H1 (cell line): ENCODE data around the gene MXI1. TPM values are rescaled to one million over a fixed set of nuclear protein-coding genes. Genes with fewer than 3 reads are reported as not detected.

Experiments
- CTCF ChIA-PET: fragments of 300-600 bp; sonication (Branson Sonifier 250); formaldehyde crosslinking; loops from one replicate; lab custom pipeline; 2021; ENCODE audit not compliant: partially characterized antibody; lab: Charles Lee
- POLR2A ChIA-PET: fragments of 300-600 bp; sonication (Branson Sonifier 250); formaldehyde crosslinking; loops from one replicate; lab custom pipeline; 2021; ENCODE audit warnings: inconsistent platforms; ENCODE audit not compliant: partially characterized antibody; lab: Charles Lee
- DNase-seq, 2 experiments: peaks; one replicate each; pipeline versions ENCODE4 v3.0.0 to v3.0.0-alpha.2; 2010 to 2022; ENCODE audit warnings: low spot score in 2 of 2, low read depth in 1 of 2, mixed read lengths in 1 of 2
- FAIRE-seq: peaks from 2 replicates; lab custom pipeline; 2011; peaks lifted over from hg19 to GRCh38; lab: Jason Lieb, UNC
- H2AFZ ChIP-seq: 2 replicates; pipeline ENCODE4 v1.8.1; 2012; ENCODE audit warnings: low read length, inconsistent platforms
- H2AK5ac ChIP-seq: 2 replicates; pipeline ENCODE4 v1.6.1; 2013; ENCODE audit warnings: low read depth, low read length
- H2BK120ac ChIP-seq: replicated peaks from 2 replicates; pipeline ENCODE3; 2013; ENCODE audit warnings: low read depth, low read length, inconsistent platforms
- H2BK12ac ChIP-seq: 2 replicates; pipeline ENCODE4 v1.6.1; 2013; ENCODE audit warnings: low read depth, low read length
- H2BK15ac ChIP-seq: 2 replicates; pipeline ENCODE4 v1.6.1; 2013; ENCODE audit warnings: low read length
- H2BK20ac ChIP-seq: 2 replicates; pipeline ENCODE4 v1.6.1; 2013; ENCODE audit warnings: low read length
- H2BK5ac ChIP-seq: 2 replicates; pipeline ENCODE4 v1.6.1; 2013; ENCODE audit warnings: low read depth, low read length
- H3K14ac ChIP-seq: 2 replicates; pipeline ENCODE4 v1.6.1; 2013; ENCODE audit warnings: inconsistent platforms; ENCODE audit not compliant: insufficient read length
- H3K18ac ChIP-seq: 2 replicates; pipeline ENCODE4 v1.6.1; 2013; ENCODE audit warnings: low read length; ENCODE audit errors: extremely low read depth
- H3K23ac ChIP-seq: 2 replicates; pipeline ENCODE4 v1.6.1; 2013; ENCODE audit warnings: inconsistent platforms; ENCODE audit not compliant: insufficient read length
- H3K23me2 ChIP-seq: 2 replicates; pipeline ENCODE4 v1.6.1; 2013; ENCODE audit warnings: low read depth, low read length
- H3K27ac ChIP-seq: 2 replicates; pipeline ENCODE4 v1.6.1; 2011; ENCODE audit warnings: low read depth, low read length, inconsistent platforms
- H3K27me3 ChIP-seq, 4 experiments: replicated peaks in 1 of 4; 1 replicate in 1 of 4; 2 replicates in 3 of 4; pipeline versions ENCODE4 v1.6.1 to v1.8.1; 2011 to 2013; ENCODE audit warnings: low read length in 3 of 4, mild to moderate bottlenecking in 3 of 4, inconsistent platforms in 2 of 4, mixed read lengths in 2 of 4, moderate library complexity in 1 of 4; ENCODE audit not compliant: control insufficient read depth in 3 of 4, insufficient read depth in 3 of 4; ENCODE audit errors: extremely low read depth in 1 of 4
- H3K36me3 ChIP-seq, 4 experiments: 2 replicates each; pipeline versions ENCODE4 v1.6.1 to v1.8.1; 2011 to 2013; ENCODE audit warnings: mild to moderate bottlenecking in 4 of 4, low read length in 3 of 4, moderate library complexity in 2 of 4, control low read depth in 1 of 4, inconsistent platforms in 1 of 4; ENCODE audit not compliant: insufficient read depth in 4 of 4, control insufficient read depth in 2 of 4
- H3K4ac ChIP-seq: replicated peaks from 2 replicates; pipeline ENCODE3; 2013; ENCODE audit warnings: low read length, low read depth, mixed read lengths, inconsistent platforms; ENCODE audit not compliant: insufficient read length
- H3K4me1 ChIP-seq, 4 experiments: replicated peaks in 1 of 4; 1 replicate in 1 of 4; 2 replicates in 3 of 4; pipeline versions ENCODE4 v1.6.1 to v1.8.1; 2011 to 2013; ENCODE audit warnings: low read length in 3 of 4, inconsistent platforms in 2 of 4, mixed read lengths in 1 of 4; ENCODE audit not compliant: insufficient read depth in 4 of 4, control insufficient read depth in 3 of 4
- H3K4me2 ChIP-seq, 2 experiments: 2 replicates each; pipeline versions ENCODE4 v1.6.1 to v1.8.1; 2011 to 2013; ENCODE audit warnings: low read depth in 2 of 2, low read length in 2 of 2, control low read depth in 1 of 2, inconsistent platforms in 1 of 2, mild to moderate bottlenecking in 1 of 2; ENCODE audit not compliant: insufficient read depth in 1 of 2
- H3K4me3 ChIP-seq, 4 experiments: fragments of 200-600, 300-600 bp in 1 of 4; sonication (generic), shearing (Covaris generic), sonication (Bioruptor Twin) in 1 of 4; 2 replicates each; pipeline versions ENCODE4 v1.5.1 to v1.8.1; 2011 to 2016; ENCODE audit warnings: low read length in 4 of 4, low read depth in 3 of 4, control low read depth in 2 of 4, inconsistent platforms in 2 of 4, mild to moderate bottlenecking in 2 of 4, mixed read lengths in 1 of 4, moderate library complexity in 1 of 4; ENCODE audit not compliant: insufficient read depth in 2 of 4; ENCODE audit errors: extremely low read depth in 1 of 4
- H3K56ac ChIP-seq: replicated peaks from 2 replicates; pipeline ENCODE3; 2013; ENCODE audit warnings: low read depth, mild to moderate bottlenecking, mixed read lengths, low read length, inconsistent platforms; ENCODE audit not compliant: insufficient read length
- H3K79me1 ChIP-seq: 2 replicates; pipeline ENCODE4 v1.6.1; 2013; ENCODE audit warnings: low read depth, low read length, control low read depth
- H3K79me2 ChIP-seq, 2 experiments: 2 replicates each; pipeline versions ENCODE4 v1.6.1 to v1.8.1; 2012 to 2013; ENCODE audit warnings: low read length in 2 of 2, mild to moderate bottlenecking in 2 of 2, inconsistent platforms in 1 of 2; ENCODE audit not compliant: insufficient read depth in 2 of 2, control insufficient read depth in 1 of 2
- H3K9ac ChIP-seq, 4 experiments: replicated peaks in 1 of 4; 1 replicate in 1 of 4; 2 replicates in 3 of 4; pipeline versions ENCODE4 v1.6.1 to v1.8.1; 2011 to 2013; ENCODE audit warnings: low read depth in 3 of 4, low read length in 3 of 4, control low read depth in 2 of 4, mild to moderate bottlenecking in 2 of 4, moderate library complexity in 2 of 4, inconsistent platforms in 1 of 4; ENCODE audit errors: extremely low read depth in 1 of 4
- H3K9me3 ChIP-seq, 2 experiments: 2 replicates each; pipeline versions ENCODE4 v1.6.1 to v1.8.1; 2012 to 2013; ENCODE audit warnings: mild to moderate bottlenecking in 2 of 2, moderate library complexity in 2 of 2, control low read depth in 1 of 2, inconsistent platforms in 1 of 2, low read depth in 1 of 2, low read length in 1 of 2, mixed read lengths in 1 of 2; ENCODE audit not compliant: insufficient read depth in 2 of 2
- H4K20me1 ChIP-seq, 2 experiments: replicated peaks in 1 of 2; 2 replicates each; pipeline versions ENCODE3 to v1.8.1; 2011 to 2013; ENCODE audit warnings: inconsistent platforms in 2 of 2, low read length in 2 of 2, mild to moderate bottlenecking in 1 of 2; ENCODE audit not compliant: insufficient read depth in 2 of 2, control insufficient read depth in 1 of 2
- H4K5ac ChIP-seq: 2 replicates; pipeline ENCODE4 v1.6.1; 2013; ENCODE audit warnings: low read length, low read depth, mixed read lengths, inconsistent platforms; ENCODE audit not compliant: insufficient read length
- H4K8ac ChIP-seq: 2 replicates; pipeline ENCODE4 v1.8.0; 2013; ENCODE audit warnings: mild to moderate bottlenecking, moderate library complexity, low read length, inconsistent platforms; ENCODE audit not compliant: insufficient read depth; ENCODE audit errors: extremely low read depth
- H4K91ac ChIP-seq: replicated peaks from 2 replicates; pipeline ENCODE3; 2013; ENCODE audit warnings: low read length, mixed read lengths, inconsistent platforms; ENCODE audit not compliant: insufficient read length
- CEBPB ChIP-seq: IDR thresholded peaks from 2 replicates; pipeline ENCODE4 v1.6.1; 2012; ENCODE audit warnings: low read depth, low read length
- CHD2 ChIP-seq: IDR thresholded peaks from 2 replicates; pipeline ENCODE4 v1.6.1; 2012; ENCODE audit warnings: low read length, improper control_type of control experiment
- JUN ChIP-seq: IDR thresholded peaks from 2 replicates; pipeline ENCODE4 v1.6.1; 2011; ENCODE audit warnings: low read depth, mild to moderate bottlenecking, improper control_type of control experiment, low read length
- KDM4A ChIP-seq: IDR thresholded peaks from one replicate; pipeline ENCODE4 v1.7.1; 2012; ENCODE audit warnings: low read depth, mild to moderate bottlenecking, moderate library complexity, low read length, inconsistent platforms; ENCODE audit not compliant: severe bottlenecking
- MAFK ChIP-seq: IDR thresholded peaks from 2 replicates; pipeline ENCODE4 v1.6.1; 2012; ENCODE audit warnings: low read depth, mild to moderate bottlenecking, improper control_type of control experiment, low read length
- POLR2A ChIP-seq, 2 experiments: IDR thresholded peaks; 1 replicate in 1 of 2; 2 replicates in 1 of 2; pipeline ENCODE4 v1.6.1; 2011; ENCODE audit warnings: low read depth in 2 of 2, low read length in 2 of 2, mild to moderate bottlenecking in 2 of 2; ENCODE audit errors: control extremely low read depth in 1 of 2
- RBBP5 ChIP-seq: IDR thresholded peaks from 2 replicates; pipeline ENCODE4 v1.7.1; 2012; ENCODE audit warnings: low read depth, mild to moderate bottlenecking, inconsistent platforms, low read length, moderate library complexity, borderline replicate concordance
- TCF12 ChIP-seq: IDR thresholded peaks from 2 replicates; pipeline ENCODE4 v1.6.1; 2011; ENCODE audit warnings: low read depth, mild to moderate bottlenecking, low read length
- TEAD4 ChIP-seq: IDR thresholded peaks from 2 replicates; pipeline ENCODE4 v1.6.1; 2012; ENCODE audit warnings: low read depth, low read length, inconsistent platforms, mixed read lengths
- USF2 ChIP-seq: IDR thresholded peaks from 2 replicates; pipeline ENCODE4 v1.6.1; 2011; ENCODE audit warnings: low read length, improper control_type of control experiment
- WGBS, 2 experiments: shearing (Covaris generic) in 1 of 2; methylation state at CpG; one replicate each; pipeline versions ENCODE4 v1.1.6 to v1.1.7; 2013 to 2015; ENCODE audit warnings: low lambda C conversion rate in 2 of 2, mixed read lengths in 2 of 2, inconsistent platforms in 1 of 2, low coverage in 1 of 2, missing lambda C conversion rate in 1 of 2; ENCODE audit not compliant: insufficient replicate concordance in 2 of 2, insufficient coverage in 1 of 2, insufficient read length in 1 of 2; ENCODE audit errors: extremely low coverage in 1 of 2, missing lambda C conversion rate in 1 of 2; 5-methylcytosine and 5-hydroxymethylcytosine counted together
- polyA plus RNA-seq, 7 experiments: library from polyadenylated mRNA; depleted of rRNA in 3 of 7; stranded (reverse) in 5 of 7; unstranded in 2 of 7; fragments of >200 nt in 5 of 7; fragments of 200-250 nt in 2 of 7; gene quantifications; 1 replicate in 5 of 7; 2 replicates in 1 of 7; 4 replicates in 1 of 7; pipeline versions ENCODE4 v1.2.1 to v1.2.3, GENCODE V29; 2011 to 2013; ENCODE audit warnings: missing spikeins in 2 of 7, mixed read lengths in 2 of 7
- total RNA-seq: library from RNA; stranded (reverse); fragmentation: NEBNext Ultra II Directional; extraction: Animal tissue kit (Norgen Biotek cat#: 25700); gene quantifications from 2 replicates; pipeline ENCODE4 v1.2.1, GENCODE V29; 2021
- TF ChIP-seq, protein P1 (sequence below): IDR thresholded peaks from 2 replicates; pipeline ENCODE4 v1.6.1; 2012; ENCODE audit warnings: inconsistent platforms
- TF ChIP-seq, protein P2 (sequence below): IDR thresholded peaks from 2 replicates; pipeline ENCODE4 v1.6.1; 2012; ENCODE audit warnings: low read length, inconsistent platforms

Gene MXI1
- total and polyA plus RNA-seq, 2 of the 8 experiments (the other 6 are each of a cell fraction or from before 2014, with no cell fraction given), result 5.7 to 8.8 TPM

- no peak overlapping the region for H3K23ac ChIP-seq
- no peak overlapping the region for H2BK12ac ChIP-seq
- H2AFZ ChIP-seq, result no peak overlapping the region; the same call in 1 of the 2 replicates
- H3K23me2 ChIP-seq, result no peaks in the 10 kb centered on the region
- H2BK5ac ChIP-seq, result no peak overlapping the region
- no peak overlapping the region for H3K18ac ChIP-seq
- H4K20me1 ChIP-seq, result no peaks in the 10 kb centered on the region
- H3K79me1 ChIP-seq, result no peaks in the 10 kb centered on the region
- no peaks in the 10 kb centered on the region for H3K27me3 ChIP-seq
- no peaks in the 10 kb centered on the region; a peak in 1 of 7 replicates for H3K4me1 ChIP-seq
- H2BK120ac ChIP-seq, result no peak overlapping the region
- H4K5ac ChIP-seq, result no peak overlapping the region
- no peak overlapping the region for H3K27ac ChIP-seq
- no peak overlapping the region for H3K9ac ChIP-seq
- no peak overlapping the region for H3K4ac ChIP-seq
- no peaks in the 10 kb centered on the region for H3K36me3 ChIP-seq
- H3K14ac ChIP-seq, result no peak overlapping the region
- FAIRE-seq, result no peak
- DNase-seq, result no peak
- H3K4me3 ChIP-seq, result no peak overlapping the region
- H2BK20ac ChIP-seq, result no peak overlapping the region
- H2AK5ac ChIP-seq, result no peak overlapping the region
- H3K79me2 ChIP-seq, result no peaks in the 10 kb centered on the region
- H3K56ac ChIP-seq, result no peak overlapping the region
- H3K9me3 ChIP-seq, result no peaks in the 10 kb centered on the region
- no peak overlapping the region for H4K91ac ChIP-seq
- no peak overlapping the region for H3K4me2 ChIP-seq
- WGBS, 2 experiments, result 80 to 100% methylated on average over 1 to 3 of the region's 3 CpGs
- POLR2A ChIA-PET, result interaction anchor here (1.0 to 1.9 kb wide), 3 partner anchors 188 to 257 kb away, joined by 4 read pairs; partner anchors contain the start of gene SMC3
- H4K8ac ChIP-seq, result no peak overlapping the region
- CTCF ChIA-PET, result interaction anchor here (0.6 to 1.6 kb wide), 26 partner anchors 10 to 895 kb away, joined by 3 to 17 read pairs (median 4); no protein-coding TSS in a partner anchor
- H2BK15ac ChIP-seq, result no peak overlapping the region
- TF ChIP-seq MAFK (no peak), POLR2A (IDR thresholded peaks at IDR 0.05; ENCODE audit: control extremely low read depth in 1 of 2, low read depth in 2 of 2, low read length in 2 of 2) (no peak), CHD2 (no peak), RBBP5 (no peak), JUN (no peak), CEBPB (no peak), USF2 (no peak), TEAD4 (no peak), TCF12 (no peak), KDM4A (no peak)
- TF ChIP-seq, protein P1, sequence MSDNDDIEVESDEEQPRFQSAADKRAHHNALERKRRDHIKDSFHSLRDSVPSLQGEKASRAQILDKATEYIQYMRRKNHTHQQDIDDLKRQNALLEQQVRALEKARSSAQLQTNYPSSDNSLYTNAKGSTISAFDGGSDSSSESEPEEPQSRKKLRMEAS, result no peak
- TF ChIP-seq, protein P2, sequence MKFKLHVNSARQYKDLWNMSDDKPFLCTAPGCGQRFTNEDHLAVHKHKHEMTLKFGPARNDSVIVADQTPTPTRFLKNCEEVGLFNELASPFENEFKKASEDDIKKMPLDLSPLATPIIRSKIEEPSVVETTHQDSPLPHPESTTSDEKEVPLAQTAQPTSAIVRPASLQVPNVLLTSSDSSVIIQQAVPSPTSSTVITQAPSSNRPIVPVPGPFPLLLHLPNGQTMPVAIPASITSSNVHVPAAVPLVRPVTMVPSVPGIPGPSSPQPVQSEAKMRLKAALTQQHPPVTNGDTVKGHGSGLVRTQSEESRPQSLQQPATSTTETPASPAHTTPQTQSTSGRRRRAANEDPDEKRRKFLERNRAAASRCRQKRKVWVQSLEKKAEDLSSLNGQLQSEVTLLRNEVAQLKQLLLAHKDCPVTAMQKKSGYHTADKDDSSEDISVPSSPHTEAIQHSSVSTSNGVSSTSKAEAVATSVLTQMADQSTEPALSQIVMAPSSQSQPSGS, result no peak
Measured at GRCh38 chr10:110310741-110311140, 103.3 kb downstream of the MXI1 start.
